GM19193 (cell line): ENCODE measurements around the gene MTUS2.

Experiments used
- POLR2A ChIP-seq: IDR thresholded peaks from 4 replicates; pipeline ENCODE4 v1.6.1; 2011; ENCODE audit not compliant: insufficient read depth, insufficient read length; ENCODE audit errors: extremely low read depth

Gene MTUS2

GRCh38 chr13:28877408-28877807, 57.3 kb downstream of the MTUS2 start:
- no peak for TF ChIP-seq POLR2A

GRCh38 chr13:28885181-28885580, 65.0 kb downstream of the MTUS2 start:
- no peak for TF ChIP-seq POLR2A

- no peak for TF ChIP-seq POLR2A
Observed at GRCh38 chr13:28889086-28889732, 69.1 kb downstream of the MTUS2 start.

- TF ChIP-seq POLR2A: no peak
Observed at GRCh38 chr13:28890712-28891111, 70.6 kb downstream of the MTUS2 start.

- TF ChIP-seq POLR2A: no peak
Observed at GRCh38 chr13:28918030-28918429, 97.9 kb downstream of the MTUS2 start.

- no peak for TF ChIP-seq POLR2A
Observed at GRCh38 chr13:28922341-28922740, 102.2 kb downstream of the MTUS2 start.

- no peak for TF ChIP-seq POLR2A
Observed at GRCh38 chr13:28935104-28935503, 115.0 kb downstream of the MTUS2 start.

GRCh38 chr13:28942906-28943305, 122.8 kb downstream of the MTUS2 start:
- TF ChIP-seq POLR2A: no peak

GRCh38 chr13:28953714-28954418, 133.7 kb downstream of the MTUS2 start:
- TF ChIP-seq POLR2A: no peak

GRCh38 chr13:28954419-28954725, 134.2 kb downstream of the MTUS2 start:
- no peak for TF ChIP-seq POLR2A

- no peak for TF ChIP-seq POLR2A
Observed at GRCh38 chr13:28954810-28955209, 134.7 kb downstream of the MTUS2 start.

GRCh38 chr13:28955264-28955966, 135.3 kb downstream of the MTUS2 start:
- no peak for TF ChIP-seq POLR2A

GRCh38 chr13:28958018-28958417, 137.9 kb downstream of the MTUS2 start:
- no peak for TF ChIP-seq POLR2A

GRCh38 chr13:28958441-28958840, 138.3 kb downstream of the MTUS2 start:
- TF ChIP-seq POLR2A: no peak

- TF ChIP-seq POLR2A: no peak
Observed at GRCh38 chr13:28964052-28964451, 143.9 kb downstream of the MTUS2 start.

GRCh38 chr13:28964803-28965202, 144.7 kb downstream of the MTUS2 start:
- no peak for TF ChIP-seq POLR2A

- TF ChIP-seq POLR2A: no peak
Observed at GRCh38 chr13:28967029-28967915, 147.1 kb downstream of the MTUS2 start.
